Measurements from ENCODE around the gene BDKRB2.
A peak's percentile ranks its signal among the peaks of the same experiment; 100 is the strongest.

The BDKRB2 gene

DNA sequence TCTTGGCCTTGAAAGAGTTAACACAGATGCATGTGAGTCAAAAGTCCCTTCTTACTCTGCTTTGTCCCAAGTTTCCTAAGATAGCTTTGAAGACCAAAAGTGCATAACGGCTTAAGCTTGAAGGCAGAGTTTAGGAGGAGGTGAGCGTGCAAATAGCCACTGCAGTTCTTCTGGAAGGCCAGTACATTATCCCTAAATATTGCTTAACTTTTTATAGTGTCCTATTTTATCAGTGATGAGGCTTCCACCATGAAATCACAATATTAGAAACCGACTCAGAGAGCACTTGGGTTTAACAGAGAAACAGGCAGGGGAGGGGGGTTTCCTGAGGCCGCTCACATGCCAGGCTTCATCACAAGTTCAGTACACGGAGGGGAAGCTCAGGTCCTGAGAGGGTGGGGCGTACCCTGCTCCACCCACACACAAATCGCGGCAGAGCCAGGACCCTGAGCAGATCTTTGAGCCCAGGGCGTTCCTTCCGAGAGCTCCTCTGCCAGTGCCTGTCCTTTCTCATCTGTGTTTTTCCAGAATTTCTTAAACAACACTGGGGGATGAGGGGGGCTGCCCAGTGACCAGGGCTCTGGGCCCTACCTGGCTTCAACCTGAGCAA, 26.8 kb upstream of the BDKRB2 start:
- DNase-seq, result peak; percentile 4

DNA sequence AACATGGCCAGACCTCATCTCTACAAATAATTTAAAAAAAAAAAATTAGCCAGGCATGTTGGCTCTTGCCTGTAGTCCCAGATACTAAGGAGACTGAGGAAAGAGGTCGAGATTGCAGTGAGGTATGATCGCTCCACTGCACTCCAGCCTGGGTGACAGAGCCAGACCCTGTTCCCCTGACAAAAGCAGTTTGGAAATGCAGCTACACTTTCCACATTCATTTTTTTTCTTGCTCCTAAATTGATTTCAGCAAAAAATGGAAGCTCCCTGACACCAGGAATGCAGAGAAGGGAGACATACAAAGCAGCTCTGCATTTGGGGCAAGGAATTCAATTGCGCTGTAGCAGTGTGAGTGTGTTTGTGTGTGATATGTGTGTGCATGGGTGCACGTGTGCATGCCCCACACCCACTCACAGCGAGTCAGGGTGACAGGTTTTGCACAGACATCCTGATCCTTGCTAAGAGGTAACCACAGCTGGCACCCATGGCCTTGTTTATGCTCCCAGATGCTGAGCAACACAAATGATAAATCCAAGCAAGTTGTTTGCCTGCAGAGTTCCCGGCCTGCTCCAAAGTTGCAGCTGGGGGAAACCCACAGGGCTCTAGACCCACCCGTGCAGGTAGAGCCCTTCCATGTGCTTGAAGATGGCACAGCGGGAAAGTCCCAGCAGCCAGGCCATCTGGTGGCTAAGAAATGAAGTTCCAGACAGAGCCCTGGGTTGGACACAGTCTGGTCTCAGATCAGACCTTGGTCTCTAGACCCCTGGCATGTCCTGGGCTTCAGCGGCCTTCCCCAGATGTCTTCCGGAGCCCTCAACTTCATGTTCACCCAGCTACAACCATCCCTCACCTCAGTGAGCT, 25.9 kb upstream of the BDKRB2 start:
- DNase-seq, result no peak

DNA sequence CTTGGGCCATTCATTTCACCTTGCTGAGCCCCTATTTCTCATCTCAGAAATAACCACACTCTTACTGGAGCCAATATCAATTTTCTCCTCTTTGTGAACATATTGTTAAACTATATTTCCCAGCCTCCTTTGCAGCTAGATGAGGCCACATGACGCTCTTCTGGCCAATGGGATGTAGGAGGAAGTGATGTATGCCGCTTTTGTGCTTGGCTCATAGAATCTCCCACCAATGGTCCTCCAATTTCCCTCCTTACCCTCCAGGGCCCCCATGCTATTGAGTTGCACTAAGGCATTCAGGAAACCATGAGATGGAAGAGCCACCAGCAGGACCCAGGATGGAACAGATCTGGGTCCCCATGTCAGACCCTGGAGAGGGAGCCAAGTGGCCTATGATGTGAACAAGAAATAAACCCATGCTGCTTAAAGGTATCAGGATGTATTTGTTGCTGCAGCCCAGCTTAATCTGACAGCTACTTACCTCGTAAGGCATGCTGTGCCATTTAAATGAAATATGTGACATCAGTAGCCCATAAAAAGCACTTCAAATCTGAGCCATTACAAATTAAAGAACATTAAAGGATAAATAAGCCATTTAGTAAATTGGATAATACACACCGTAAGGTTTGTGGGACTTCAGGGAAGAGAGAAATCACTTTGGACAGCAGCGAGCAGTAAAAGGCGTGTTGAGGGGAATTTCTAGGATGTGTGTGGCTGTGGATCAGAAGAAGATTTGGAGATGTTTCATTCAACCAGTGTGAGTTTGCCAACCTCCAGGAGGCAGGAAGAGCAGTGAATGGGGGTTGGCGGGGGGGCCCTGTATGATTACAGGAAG, 24.4 kb upstream of the BDKRB2 start:
- no peak for DNase-seq

DNA sequence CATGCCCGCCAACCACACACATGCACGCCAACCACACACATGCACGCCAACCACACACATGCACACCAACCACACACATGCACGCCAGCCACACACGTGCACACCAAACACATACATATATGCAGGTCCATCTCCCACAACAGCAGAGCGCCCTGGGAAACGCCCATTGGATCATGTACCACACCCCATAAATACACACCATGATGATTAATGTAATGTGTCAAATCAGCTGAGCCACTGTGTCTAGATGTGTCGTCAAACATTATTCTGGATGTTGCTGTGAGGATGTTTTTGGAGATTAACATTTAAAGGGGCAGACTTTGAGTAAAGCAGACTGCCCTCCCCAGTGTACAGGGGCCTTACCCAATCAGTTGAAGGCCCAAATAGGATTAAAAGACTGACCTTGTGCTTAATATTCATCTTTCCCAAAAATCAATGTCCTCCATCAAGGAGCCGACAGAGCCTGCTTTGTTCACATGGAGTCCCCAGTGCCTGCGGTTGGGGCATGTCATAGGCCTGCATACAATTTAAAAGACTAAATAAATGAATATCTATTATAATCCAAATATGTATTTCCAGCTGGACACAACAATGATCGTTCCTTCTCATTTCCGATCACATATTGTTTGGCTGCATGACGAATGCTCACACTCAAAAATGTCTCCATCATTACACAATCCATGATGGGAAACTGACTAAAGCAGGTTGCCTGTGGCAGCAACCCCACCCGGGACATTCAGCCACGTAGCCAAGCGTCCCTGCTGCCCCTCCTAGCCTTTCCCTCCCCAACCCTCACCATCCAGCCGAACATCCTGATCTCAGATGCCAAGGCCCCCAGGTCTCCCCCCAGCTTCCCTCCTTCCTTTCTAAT, 23.2 kb upstream of the BDKRB2 start:
- no peak for DNase-seq

DNA sequence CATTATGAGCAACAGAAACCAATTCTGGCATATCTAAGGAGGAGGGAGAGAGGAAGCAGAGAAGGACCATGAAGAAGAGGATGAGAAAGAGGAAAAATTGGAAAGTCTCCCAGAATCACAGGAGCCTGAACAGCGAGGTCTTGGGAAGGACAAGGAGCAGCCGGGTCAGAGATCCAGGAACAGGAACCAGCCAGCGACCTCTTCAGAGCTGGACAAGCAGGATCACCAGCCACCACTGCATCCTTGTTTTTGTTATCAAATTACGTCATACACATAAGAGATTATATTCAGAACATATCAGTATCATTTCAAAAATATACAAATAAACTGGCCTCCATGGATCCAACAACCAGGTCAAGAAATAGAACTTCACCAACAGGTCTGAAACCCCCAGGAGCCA, 22.1 kb upstream of the BDKRB2 start:
- no peak for DNase-seq

DNA sequence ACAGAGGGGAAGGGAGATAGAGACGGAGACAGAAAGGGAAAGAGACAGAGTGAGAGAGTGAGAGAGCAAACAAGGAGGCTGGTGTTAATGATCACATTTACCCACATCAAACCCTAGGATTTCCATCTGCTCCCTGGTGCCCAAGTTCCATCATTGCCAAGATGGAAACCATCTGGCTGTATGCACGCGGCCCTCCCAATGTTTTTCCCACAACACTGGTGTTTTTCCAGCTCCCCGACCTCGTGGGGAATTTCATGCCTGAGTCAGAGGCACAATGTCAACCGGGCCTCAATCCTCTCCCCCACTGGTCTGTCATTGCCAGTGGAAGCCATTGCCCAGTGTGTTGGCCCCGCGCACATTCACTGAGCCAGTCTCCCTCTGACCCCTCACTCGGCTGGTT, 19.9 kb upstream of the BDKRB2 start:
- no peak for DNase-seq

DNA sequence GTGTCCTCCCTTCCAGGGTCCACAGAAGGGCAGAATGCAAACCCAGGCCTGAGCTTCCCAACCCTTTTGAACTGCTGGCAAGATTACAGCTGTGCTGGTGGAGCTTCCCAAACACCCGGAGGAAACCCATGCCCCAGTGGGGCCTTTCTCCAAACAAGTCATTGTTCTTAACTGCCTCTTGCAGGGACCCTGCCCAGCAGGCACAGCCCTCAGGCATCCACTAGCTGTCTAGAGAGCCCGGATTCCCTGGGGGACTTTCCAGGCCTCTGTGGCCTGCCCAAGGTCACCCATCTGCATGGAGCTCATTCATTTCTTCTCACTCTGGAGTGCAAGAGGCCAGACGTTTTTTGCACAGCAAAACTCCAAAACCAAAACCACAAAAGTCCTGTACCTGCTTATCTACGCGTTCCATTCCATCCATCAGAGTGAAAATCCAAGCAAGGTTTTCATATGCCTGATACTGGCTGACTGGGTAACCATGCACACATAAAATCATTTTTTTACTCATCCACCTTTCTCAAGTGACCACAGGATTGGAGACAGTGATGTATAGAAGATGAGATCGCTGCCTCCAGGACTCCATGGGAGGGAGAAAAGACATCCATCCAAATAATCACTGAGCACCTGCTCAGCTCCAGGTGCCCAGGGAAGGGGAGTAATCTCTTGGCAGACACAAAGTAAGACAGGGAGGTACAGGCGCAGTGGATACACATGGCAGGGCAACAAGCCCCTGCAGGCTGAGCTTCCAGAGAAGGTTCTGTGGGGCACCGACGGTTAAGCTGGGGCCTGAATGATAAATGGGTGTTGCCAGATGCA, 17.2 kb upstream of the BDKRB2 start:
- no peak for DNase-seq

DNA sequence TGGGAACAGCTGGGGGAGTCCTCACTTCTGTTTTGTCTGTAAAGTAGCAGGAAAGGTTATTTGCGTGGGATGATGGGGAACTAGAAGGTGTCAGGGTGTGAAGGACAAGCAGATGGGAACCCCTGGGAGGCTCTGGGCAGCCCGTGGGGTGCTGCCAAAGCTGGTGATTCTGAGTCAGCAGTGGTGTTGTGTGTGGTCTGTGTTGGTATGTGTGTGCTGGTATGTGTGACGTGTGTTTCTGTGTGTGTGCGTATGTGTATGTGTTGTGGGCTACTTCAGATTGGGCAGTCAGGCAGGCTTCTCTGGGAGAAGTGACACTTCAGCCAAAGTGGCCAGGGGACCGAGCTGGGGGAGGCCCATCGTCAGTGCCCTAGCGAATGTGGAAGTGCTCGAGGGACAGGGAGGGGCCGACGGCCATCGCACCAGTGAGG, 15.3 kb upstream of the BDKRB2 start:
- DNase-seq, result no peak

DNA sequence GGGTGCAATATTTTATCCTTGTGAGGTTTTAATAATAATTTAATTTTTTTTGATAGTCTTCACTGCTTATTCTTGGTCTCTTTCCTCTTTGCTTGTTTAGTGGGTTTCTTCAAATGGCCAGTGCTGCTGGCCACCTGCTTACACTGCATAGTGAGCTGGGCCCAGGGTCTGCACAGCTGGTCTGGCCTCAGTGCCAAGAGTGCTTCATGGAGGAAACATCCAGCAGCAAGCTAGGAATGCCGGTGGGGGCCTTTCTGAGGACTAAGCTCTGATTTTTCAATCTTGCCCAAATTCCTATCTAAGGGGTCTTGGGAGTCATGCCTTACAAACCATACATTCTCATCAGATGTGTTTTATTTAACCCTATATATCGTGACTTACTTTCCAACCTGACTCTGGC, 13.3 kb upstream of the BDKRB2 start:
- DNase-seq, result no peak

DNA sequence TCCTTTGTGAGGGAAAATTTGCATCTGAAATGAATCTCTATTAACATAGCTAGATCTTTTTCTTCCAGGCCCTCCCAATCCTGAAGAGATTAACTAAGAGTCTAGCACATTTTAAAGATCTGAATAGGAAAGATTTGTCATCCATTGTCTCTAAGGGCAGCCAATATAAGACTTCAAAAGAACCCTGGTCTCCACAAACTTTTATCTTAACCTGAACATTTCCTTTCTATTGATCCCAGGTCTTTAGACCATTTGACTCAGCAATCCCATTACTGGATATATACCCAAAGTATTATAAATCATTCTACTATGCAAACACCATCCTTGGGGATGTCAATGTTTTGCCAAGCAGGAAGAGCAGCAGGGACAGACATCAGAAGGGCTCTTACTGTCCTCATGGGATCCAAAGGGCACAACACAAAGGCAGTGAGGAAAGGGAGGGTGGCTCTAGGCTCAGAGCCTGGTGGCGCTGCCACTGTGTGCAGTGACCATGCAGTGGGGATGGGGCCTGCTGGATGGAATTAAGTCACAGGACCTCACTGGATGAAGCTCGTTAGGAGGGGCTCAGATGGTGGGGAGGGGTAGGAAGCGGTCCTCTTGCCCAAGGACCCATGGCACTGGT, 12.7 kb upstream of the BDKRB2 start:
- DNase-seq, result no peak

DNA sequence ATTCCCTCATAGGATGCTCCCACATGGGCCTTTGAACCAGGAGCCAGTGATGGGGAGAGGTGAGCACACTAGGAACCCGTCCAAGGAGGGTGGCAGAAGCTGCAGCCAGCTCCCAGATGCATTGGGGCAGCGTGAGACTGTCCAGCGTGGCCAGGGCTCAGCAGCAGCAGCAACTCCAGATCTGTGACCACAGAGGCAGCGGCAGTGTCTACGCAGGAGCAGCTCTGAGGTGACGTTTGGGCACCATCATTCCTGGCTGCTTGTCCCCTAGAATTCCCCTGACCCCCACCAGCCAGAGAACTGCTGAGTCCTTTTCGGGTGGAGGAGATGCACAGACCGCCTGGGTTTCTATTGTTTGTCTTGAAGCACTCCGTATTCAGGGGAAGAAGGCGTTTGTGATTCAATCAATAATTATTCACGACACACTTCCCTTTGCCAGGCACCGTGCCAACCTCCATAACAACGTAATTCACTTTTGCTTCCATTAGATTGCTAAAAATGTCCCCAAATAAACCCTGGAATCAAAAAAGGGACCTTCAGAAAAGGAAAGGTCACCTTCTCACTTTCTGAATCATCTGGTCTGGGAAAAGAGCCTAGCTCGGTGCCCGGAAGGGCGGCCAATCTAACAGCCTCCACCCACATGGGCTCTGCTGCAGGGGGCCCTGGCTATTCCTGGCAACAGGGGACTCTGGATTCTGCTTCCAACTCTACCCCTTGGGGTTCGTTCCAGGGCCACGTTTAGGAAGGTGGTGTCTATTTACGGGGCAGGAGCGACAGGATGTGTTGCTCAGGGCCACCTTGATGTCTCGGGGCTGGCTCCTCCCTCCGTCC, 11.4 kb upstream of the BDKRB2 start:
- no peak for DNase-seq

DNA sequence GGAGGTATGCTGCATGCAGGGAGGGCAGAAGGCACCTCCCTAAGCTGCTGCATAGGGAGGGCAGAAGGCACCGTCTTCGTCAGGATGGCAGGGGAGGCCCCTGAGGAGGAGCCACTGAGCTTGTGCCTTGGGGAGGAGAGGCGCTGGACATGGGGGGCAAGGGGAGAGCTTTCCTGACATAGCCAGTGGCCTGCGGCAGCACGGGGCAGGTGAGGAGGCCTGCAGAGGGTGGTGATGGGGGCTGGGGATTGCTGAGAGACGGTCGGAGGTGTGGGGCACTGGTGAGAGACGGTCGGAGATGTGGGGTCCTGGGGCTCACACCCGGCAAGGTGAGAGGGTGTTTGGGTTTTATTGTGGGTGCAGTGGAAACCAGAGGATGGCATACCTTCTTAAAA, 10.4 kb upstream of the BDKRB2 start:
- no peak for DNase-seq

DNA sequence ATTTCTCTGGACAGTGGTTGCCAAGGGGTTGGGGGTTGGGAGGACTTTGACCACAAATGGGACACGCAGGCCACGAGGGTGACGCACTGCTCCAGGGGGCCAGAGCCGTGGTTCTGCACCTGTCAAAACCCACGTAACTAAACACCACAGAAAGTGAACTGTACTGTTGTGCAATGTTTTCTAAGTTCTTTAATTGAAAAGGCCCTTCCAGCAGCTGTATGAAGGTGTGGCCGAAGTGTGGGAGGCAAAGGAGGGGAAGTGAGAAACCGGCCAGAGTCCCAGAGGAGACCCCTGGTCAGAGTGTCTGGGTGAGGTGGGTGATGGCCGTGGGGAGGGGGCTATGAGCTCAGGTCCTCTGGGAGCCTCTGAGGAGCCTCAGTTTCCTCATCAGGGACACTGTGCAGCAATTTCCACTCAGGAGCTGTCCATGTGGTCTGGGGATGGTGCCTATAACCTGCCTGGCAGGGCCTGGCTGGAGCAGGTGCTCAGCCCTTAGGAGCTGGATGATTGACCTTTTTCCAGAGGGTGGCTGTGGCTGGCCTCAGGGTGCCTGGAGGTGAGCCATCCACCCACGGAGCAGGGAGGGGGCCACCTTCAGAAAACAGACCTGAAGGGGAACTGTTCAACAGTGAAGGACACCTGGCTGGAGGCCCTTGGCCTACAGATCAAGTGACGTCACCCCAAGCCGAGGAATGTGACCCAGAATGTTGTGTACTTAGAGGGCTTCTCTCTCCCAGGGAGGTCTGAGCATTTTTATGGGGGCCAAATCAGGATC, 9.8 kb upstream of the BDKRB2 start:
- no peak for DNase-seq

DNA sequence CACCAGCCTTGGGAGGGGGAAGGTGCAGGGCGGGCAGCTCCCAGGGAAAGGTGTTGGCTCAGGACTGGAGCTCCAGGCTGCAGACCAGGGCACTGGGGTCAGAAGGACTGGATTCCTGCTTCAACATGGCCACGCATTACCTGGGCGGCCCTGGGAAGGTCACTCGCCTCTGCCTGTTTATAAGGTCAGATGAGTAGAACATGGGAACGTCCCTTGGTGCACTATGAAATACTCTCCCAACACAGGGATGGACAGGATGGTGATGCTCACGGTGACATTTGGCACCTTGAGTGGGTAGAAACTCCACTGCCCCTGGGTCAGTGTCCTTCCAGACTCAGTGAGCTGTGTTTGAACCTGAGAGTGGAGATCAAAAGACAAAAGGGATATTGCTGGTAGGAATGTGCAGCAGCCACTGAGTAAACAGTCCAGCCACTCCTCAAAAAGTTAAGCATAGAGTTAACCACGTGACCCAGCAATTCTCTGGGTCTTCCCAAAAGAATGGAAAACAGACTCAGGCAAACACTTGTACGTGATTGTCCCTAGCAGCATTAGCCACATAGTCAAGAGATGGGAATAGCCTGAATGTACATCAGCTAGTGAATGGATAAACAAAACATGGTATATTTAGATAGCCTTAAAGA, 9.1 kb upstream of the BDKRB2 start:
- no peak for DNase-seq

DNA sequence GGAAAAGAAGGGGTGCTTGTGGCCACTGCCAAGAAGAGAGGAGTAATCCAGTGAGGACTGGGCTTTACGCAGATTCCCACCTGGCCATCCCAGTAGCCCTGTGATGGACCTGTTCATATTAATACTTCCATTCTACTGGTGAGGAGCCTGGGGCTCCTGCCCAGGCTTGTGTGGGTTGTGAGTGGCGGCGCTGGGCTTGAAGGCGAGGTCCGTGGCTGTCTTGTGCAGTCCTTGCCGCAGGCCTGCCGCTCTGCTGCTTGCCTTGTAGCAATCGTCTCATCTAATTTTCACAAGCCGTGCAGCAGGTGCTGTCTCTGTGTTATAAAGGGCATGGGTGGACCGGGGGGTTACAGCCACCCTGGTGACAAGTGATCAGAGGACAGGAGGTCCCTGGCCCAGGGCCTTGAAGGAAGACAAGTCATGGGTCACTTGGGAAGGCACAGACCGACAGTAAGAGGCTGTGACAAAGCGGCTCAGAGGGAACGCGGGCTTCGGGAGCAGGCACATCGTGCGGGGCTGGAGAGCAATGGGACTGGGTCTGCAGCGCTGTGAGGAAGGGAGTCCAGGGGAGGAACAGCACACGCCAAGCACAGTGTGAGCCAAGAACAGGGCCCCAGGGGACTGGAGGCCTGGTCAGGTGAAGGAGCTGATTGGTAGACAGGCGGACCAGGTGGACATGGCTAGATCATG, 7.3 kb upstream of the BDKRB2 start:
- no peak for DNase-seq

DNA sequence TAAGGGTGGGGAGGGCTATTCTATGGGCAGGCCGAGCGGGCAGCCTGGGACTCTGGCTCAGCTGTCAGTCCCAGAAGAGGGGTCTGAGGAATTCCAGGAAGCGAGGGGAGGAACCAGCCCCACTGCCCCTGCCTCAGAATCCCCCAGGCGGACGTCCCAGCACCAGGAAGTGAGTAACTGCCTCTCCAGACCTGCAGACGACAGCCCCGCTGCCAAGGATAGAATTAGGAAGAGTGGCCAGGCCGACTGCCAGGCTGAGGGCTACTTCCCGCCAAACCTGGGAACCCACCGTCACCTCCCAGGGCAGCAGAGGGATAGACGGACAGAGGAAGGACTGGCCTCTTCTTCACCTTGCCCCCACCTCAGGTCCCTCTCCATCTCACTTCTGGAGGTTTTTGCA, 6.7 kb upstream of the BDKRB2 start:
- no peak for DNase-seq

DNA sequence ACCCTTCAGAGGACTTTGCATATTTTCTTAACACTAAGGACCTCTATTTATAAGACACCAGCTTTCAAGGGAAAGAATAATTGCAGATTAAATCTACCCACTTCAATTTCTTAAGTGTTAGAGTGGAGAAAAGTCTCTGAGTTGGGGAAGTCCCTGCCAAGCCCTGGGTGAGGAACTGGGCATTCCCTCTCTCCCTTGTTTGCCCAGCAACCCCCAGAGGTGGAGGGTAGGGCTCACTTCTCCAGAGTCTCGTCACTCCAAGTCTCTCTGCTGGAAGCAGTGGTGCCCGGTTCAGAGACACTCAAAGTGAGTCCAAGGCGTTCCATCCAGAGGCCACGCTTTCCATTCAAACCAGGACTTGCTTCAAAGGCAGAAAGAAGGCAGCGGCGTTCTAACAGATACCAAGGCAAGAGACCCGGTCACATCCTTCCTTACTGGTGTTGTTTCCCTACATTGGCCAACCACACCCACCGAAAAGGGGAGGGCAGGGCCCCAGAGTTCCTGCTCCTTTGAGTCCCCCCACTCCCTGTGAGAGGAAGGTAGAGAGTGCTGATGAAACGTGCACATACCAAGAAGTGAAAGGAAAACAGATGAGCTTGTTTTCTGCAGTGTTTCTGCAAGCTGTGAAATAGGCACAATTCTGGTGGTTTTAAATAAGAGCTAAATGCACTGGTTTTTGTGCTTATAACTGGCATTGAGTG, 6.1 kb upstream of the BDKRB2 start:
- no peak for DNase-seq

DNA sequence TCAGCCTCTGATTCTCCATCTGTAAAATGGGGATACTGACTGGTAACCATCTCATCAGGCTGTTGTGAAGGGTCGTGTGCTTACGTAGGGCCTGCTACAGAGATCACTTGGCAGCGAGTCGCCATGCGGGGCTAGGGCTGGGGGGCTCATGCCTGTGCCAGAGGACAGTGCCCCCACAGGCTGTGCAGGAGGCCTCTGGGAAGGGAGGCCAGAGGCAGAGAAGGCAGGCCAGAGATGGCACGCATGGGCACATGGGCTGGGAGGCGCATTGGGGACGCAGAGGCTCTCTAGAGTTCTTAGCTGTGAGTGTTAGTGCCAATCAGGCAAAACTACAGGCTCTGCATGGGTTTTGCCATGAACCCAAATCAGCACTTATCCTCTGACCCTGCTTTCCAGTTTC, 3.5 kb upstream of the BDKRB2 start:
- DNase-seq, result no peak

Data from activated CD4-positive, alpha-beta T cell treated with anti-CD3 and anti-CD28 coated beads, Interleukin-2, amount 50 U/mL, for 1 hour (primary cell).